ENCODE measurements around the gene SLC52A1.
"Not testable (repeated sequence)": the region's sequence is repeated elsewhere in the genome, so short reads cannot be mapped to it uniquely, and the experiment has no call there.

The SLC52A1 gene

GRCh38 chr17:5035315-5035714, at the start of gene SLC52A1:
SLC52A1 (minus strand) TSS chr17:5035426; CDS start chr17:5034606, 820 bp downstream.
- peak within 1 kb of the TSS; percentile 8 for H3K4me3 ChIP-seq (ENCODE audit: low read depth, low read length)

- H3K4me3 ChIP-seq (ENCODE audit: low read depth, low read length) = no peak overlapping the region
These were observed 45.4 kb upstream of the SLC52A1 start for GRCh38 chr17:5080591-5080990.

- H3K4me3 ChIP-seq (ENCODE audit: low read depth, low read length) = no peak within 1 kb of the TSS
These were observed 43.1 kb upstream of the SLC52A1 start, which contains the start of gene ZFP3 for GRCh38 chr17:5078106-5079028. ZFP3 (plus strand) TSS chr17:5078467; CDS start chr17:5091505, 13,038 bp downstream.

- H3K4me3 ChIP-seq (ENCODE audit: low read depth, low read length) = no peak overlapping the region
These were observed 42.5 kb upstream of the SLC52A1 start for GRCh38 chr17:5077781-5078105.

GRCh38 chr17:5077275-5077674, 42.0 kb upstream of the SLC52A1 start:
- H3K4me3 ChIP-seq (ENCODE audit: low read depth, low read length) = not testable (repeated sequence)

- not testable (repeated sequence) for H3K4me3 ChIP-seq (ENCODE audit: low read depth, low read length)
These were observed 40.2 kb upstream of the SLC52A1 start for GRCh38 chr17:5075472-5075871.

GRCh38 chr17:5069724-5070123, 34.5 kb upstream of the SLC52A1 start:
- no peak overlapping the region for H3K4me3 ChIP-seq (ENCODE audit: low read depth, low read length)

- no peak overlapping the region for H3K4me3 ChIP-seq (ENCODE audit: low read depth, low read length)
These were observed 33.0 kb upstream of the SLC52A1 start for GRCh38 chr17:5068236-5068635.

GRCh38 chr17:5065227-5065744, 30.1 kb upstream of the SLC52A1 start:
- H3K4me3 ChIP-seq (ENCODE audit: low read depth, low read length) = no peak overlapping the region

GRCh38 chr17:5055543-5055942, 20.3 kb upstream of the SLC52A1 start:
- H3K4me3 ChIP-seq (ENCODE audit: low read depth, low read length) = no peak overlapping the region

GRCh38 chr17:5050278-5050677, 15.1 kb upstream of the SLC52A1 start:
- H3K4me3 ChIP-seq (ENCODE audit: low read depth, low read length) = no peak overlapping the region

- no peak overlapping the region for H3K4me3 ChIP-seq (ENCODE audit: low read depth, low read length)
These were observed 14.2 kb upstream of the SLC52A1 start for GRCh38 chr17:5049314-5049841.

- H3K4me3 ChIP-seq (ENCODE audit: low read depth, low read length) = no peak overlapping the region
These were observed 12.2 kb upstream of the SLC52A1 start for GRCh38 chr17:5047446-5047845.

GRCh38 chr17:5045496-5045895, 10.3 kb upstream of the SLC52A1 start:
- no peak overlapping the region for H3K4me3 ChIP-seq (ENCODE audit: low read depth, low read length)

- H3K4me3 ChIP-seq (ENCODE audit: low read depth, low read length) = no peak overlapping the region
These were observed 9.4 kb upstream of the SLC52A1 start for GRCh38 chr17:5044630-5045029.

GRCh38 chr17:5043524-5043923, 8.3 kb upstream of the SLC52A1 start:
- no peak overlapping the region for H3K4me3 ChIP-seq (ENCODE audit: low read depth, low read length)

- H3K4me3 ChIP-seq (ENCODE audit: low read depth, low read length) = no peak overlapping the region
These were observed 7.2 kb upstream of the SLC52A1 start for GRCh38 chr17:5042157-5043022.

- H3K4me3 ChIP-seq (ENCODE audit: low read depth, low read length) = no peak overlapping the region
These were observed 575 bp downstream of the SLC52A1 start for GRCh38 chr17:5034651-5035050.

- no peak overlapping the region for H3K4me3 ChIP-seq (ENCODE audit: low read depth, low read length)
These were observed 1.2 kb downstream of the SLC52A1 start for GRCh38 chr17:5034063-5034462.

- no peak overlapping the region for H3K4me3 ChIP-seq (ENCODE audit: low read depth, low read length)
These were observed 1.7 kb downstream of the SLC52A1 start for GRCh38 chr17:5033352-5034015.

- H3K4me3 ChIP-seq (ENCODE audit: low read depth, low read length) = no peak overlapping the region
These were observed 2.4 kb downstream of the SLC52A1 start for GRCh38 chr17:5032865-5033264.
